ENCODE results near the gene FRG2B. TPM values are rescaled to one million over a fixed set of nuclear protein-coding genes. Genes with fewer than 3 reads are reported as not detected.
"Not testable (repeated sequence)": the region's sequence is repeated elsewhere in the genome, so short reads cannot be mapped to it uniquely, and the experiment has no call there.

Gene FRG2B
- not detected for total RNA-seq

- not testable (repeated sequence) for DNase-seq
These were observed at the start of gene FRG2B for GRCh38 chr10:133626695-133627094. Gene FRG2B (minus strand): TSS chr10:133626795. CDS start chr10:133626742, 53 bp downstream.

GRCh38 chr10:133667446-133667845, 40.9 kb upstream of the FRG2B start:
- DNase-seq = not testable (repeated sequence)

- DNase-seq = not testable (repeated sequence)
These were observed 37.1 kb upstream of the FRG2B start for GRCh38 chr10:133663544-133664160.

GRCh38 chr10:133661122-133661521, 34.5 kb upstream of the FRG2B start:
- DNase-seq = not testable (repeated sequence)

GRCh38 chr10:133660516-133660915, 33.9 kb upstream of the FRG2B start:
- not testable (repeated sequence) for DNase-seq

- DNase-seq = not testable (repeated sequence)
These were observed 30.7 kb upstream of the FRG2B start for GRCh38 chr10:133657276-133657675.

GRCh38 chr10:133648872-133649455, 22.4 kb upstream of the FRG2B start:
- not testable (repeated sequence) for DNase-seq

GRCh38 chr10:133647075-133647748, 20.6 kb upstream of the FRG2B start:
- DNase-seq = not testable (repeated sequence)

GRCh38 chr10:133637846-133638235, 11.2 kb upstream of the FRG2B start:
- DNase-seq = not testable (repeated sequence)

GRCh38 chr10:133637202-133637845, 10.7 kb upstream of the FRG2B start:
- not testable (repeated sequence) for DNase-seq

- DNase-seq = not testable (repeated sequence)
These were observed 4.2 kb upstream of the FRG2B start for GRCh38 chr10:133630723-133631249.

GRCh38 chr10:133622544-133622943, 4.1 kb downstream of the FRG2B start:
- not testable (repeated sequence) for DNase-seq

- no peak for DNase-seq
These were observed 7.7 kb downstream of the FRG2B start for GRCh38 chr10:133618851-133619250.

- DNase-seq = no peak
These were observed 9.4 kb downstream of the FRG2B start for GRCh38 chr10:133617196-133617595.

- no peak for DNase-seq
These were observed 10.0 kb downstream of the FRG2B start for GRCh38 chr10:133616371-133617130.

GRCh38 chr10:133614830-133615580, 11.6 kb downstream of the FRG2B start:
- DNase-seq = no peak

GRCh38 chr10:133613699-133614098, 12.9 kb downstream of the FRG2B start:
- no peak for DNase-seq

- DNase-seq = no peak
These were observed 15.5 kb downstream of the FRG2B start for GRCh38 chr10:133611079-133611478.

GRCh38 chr10:133608855-133609254, 17.7 kb downstream of the FRG2B start:
- DNase-seq = no peak

GRCh38 chr10:133603434-133603833, 23.2 kb downstream of the FRG2B start:
- DNase-seq = not testable (repeated sequence)

- no peak for DNase-seq
These were observed 25.9 kb downstream of the FRG2B start for GRCh38 chr10:133600657-133601056.

- DNase-seq = not testable (repeated sequence)
These were observed 26.7 kb downstream of the FRG2B start for GRCh38 chr10:133599869-133600268.
